HG03378 (cell line): ENCODE measurements around the gene MET.

Experiments
- ATAC-seq: cut with Tn5 transposase; IDR thresholded peaks from one replicate; pipeline ENCODE4 v1.9.1; 2021; ENCODE audit warnings: mild to moderate bottlenecking, moderate library complexity; ENCODE audit not compliant: unreplicated experiment

The MET gene

DNA sequence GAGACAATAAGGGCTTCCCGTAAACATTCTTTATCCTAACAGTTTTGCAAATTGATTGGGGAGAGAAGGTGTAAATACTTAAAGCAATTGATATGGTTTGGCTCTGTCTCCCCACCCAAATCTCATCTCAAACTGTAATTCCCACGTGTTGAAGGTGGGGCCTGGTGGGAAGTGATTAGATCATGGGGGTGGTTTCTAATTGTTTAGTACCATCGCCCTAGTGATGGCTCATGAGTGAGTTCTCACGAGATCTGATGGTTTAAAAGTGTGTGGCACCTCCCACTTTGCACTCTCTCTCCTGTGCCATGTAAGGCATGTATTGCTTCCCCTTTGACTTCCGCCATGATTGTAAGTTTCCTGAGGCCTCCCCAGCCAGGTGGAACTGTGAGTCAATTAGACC lies 168.3 kb downstream of the MET start:
- ATAC-seq = no peak

DNA sequence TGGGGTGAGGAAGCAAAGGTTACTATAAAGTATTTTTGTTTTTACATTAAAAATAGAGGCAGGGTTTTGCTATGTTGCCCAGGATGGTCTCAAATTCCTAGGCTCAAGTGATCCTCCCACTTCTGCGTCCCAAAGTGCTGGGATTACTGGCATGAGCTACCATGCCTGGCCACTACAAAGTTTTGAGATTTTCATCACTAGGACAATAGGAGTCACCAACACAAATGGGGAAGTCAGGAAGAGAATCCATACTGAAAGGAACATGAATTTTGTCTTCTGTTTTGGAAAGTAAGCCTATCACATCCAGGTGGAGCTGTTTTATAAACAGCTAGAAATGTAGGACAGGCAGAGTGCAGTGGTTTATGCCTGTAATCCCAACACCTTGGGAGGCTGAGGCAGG lies 170.4 kb downstream of the MET start:
- no peak for ATAC-seq

DNA sequence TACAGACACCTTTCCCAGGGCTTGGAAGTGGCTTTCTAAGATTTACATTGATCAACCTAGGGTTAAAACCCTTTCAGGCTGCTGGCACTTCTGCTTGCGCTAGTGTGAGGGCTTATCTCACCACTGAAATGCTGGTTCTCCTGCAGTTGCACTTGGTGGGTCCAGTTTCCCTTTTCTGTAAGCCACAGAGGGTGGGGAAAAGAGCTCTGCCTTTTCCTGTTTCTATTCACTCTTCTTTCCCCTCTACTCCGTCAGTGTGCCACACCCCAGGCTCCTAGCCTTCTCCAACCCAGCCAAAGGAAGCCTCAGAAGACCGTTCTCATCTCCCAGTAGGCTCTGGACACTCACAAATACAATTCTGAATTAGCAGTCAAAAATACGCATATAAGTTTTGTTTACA lies 171.4 kb downstream of the MET start:
- ATAC-seq = no peak
